HG03159 (cell line): ENCODE data around the gene KDR.

ENCODE experiments used
- ATAC-seq: cut with Tn5 transposase; IDR thresholded peaks from one replicate; pipeline ENCODE4 v1.9.1; 2021; ENCODE audit warnings: mild to moderate bottlenecking, moderate library complexity; ENCODE audit not compliant: unreplicated experiment

Gene KDR

GRCh38 chr4:55031158-55031557, 94.2 kb downstream of the KDR start:
- no peak for ATAC-seq

DNA sequence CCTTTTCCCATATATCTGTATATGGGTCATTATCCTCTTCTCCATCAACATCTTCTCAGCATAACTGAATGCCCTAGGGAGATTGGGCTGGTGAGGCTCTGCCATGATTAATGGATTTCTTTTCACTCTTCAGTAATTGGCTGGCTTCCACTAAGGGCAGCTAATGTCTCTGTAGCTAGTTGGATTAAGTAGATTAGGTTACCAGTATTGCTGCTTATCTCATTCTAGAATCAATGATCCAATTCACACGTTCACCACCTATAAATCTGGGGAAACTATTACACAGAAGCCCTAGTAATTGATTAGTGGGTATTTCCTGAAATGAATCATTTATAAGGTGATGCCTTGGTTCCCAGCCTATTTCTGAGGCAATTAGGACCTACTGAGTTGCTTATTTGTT, 94.8 kb downstream of the KDR start:
- no peak for ATAC-seq

DNA sequence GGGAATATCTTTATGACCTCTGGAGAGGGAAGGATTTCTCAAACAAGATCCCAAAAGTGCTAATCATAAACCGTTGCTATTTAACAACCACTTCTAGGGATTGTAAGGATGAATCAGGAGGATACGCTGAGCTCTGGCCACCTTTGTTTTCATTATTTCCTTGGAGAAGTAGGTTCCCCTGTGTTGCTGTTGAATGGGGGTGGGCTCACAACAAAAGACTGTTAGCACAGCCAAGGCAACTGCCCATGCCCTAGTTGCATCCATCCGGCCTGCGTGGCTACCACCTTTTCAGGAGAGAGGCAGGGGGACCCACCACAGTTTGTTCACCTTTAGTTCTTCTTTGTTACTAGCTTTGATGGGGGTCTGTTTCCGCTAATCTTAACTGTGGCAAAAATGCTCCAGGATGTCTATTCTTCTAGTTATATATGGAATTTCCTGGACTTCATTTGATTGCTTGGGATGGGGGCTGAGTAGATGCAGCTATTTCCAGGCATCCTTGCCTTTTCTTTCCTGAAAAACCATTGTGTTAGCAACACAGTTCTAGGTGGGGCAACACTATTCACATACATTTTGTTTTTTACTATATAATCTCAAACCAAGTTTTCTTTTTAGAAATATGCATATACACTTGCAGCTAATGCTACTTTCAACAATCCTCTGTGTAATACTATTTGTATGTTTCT, 95.4 kb downstream of the KDR start:
- no peak for ATAC-seq

- ATAC-seq: no peak
Observed at GRCh38 chr4:55029321-55029720, 96.1 kb downstream of the KDR start.
